ENCODE measurements around the gene EEA1. TPM values are rescaled to one million over a fixed set of nuclear protein-coding genes. Genes with fewer than 3 reads are reported as not detected.

EEA1 gene
- total RNA-seq, 1 donor from 2014 or later: 13.7 TPM

DNA sequence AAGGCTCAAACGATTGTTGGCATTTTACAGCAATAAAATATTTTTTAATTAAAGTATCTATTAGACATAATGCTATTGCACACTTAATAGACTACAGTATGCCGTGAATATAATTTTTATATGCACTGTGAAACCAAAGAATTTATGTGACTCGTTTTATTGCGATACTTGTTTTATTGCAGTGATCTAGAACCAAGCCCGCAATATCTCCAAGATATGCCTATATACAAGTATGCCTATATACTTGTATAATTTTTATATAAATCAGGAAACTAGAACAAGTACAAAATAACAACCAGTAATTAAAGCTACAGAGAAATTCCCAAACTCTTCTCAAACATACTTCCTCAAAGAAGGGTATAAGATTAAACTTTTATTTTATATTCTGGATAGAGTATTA lies 31.3 kb downstream of the EEA1 start:
- intact Hi-C loops (cut with micrococcal nuclease): no loop called here

GRCh38 chr12:92890601-92891106 lies 38.4 kb downstream of the EEA1 start:
- intact Hi-C loops (cut with micrococcal nuclease): no loop called here

DNA sequence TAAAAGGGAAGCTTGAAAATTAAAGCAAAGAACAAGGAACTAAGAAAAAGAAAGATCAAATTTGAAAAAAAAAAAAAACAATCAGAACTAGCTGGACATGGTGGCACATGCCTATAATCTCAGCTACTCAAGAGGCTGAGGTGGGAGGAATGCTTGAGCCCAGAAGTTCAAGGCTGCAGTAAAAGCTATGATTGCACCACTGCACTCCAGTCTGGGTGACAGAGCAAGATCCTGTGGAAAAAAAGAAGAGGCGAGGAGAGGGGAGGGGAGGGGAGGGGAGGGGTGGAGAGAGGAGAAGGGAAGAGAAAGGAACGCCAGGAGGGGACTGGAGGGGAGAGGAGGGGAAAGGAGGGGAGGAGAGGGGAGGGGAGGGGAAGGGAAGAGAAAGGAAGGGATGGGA lies 43.0 kb downstream of the EEA1 start:
- intact Hi-C loops (cut with micrococcal nuclease): no loop called here

- intact Hi-C loops (cut with micrococcal nuclease): no loop called here
Observed at GRCh38 chr12:92879698-92880322, 49.3 kb downstream of the EEA1 start.

DNA sequence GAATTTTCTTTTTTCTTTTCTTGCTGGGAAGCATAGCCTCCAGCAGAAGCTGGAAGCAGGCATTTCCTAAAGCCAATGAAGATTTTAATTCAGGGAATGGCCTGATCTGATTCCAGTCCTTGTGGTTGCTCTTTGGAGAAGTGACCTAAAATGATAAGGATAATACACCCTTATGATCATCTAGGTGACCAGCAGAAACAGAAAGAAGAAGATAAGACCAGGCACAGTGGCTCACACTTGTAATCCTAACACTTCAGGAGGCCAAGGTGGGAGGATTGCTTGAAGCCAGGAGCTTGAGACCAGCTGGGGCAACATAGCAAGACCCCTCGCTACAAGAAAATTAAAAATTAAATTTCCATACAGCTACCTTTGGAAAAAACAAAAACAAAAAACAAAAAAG lies 51.2 kb downstream of the EEA1 start:
- intact Hi-C loops (cut with micrococcal nuclease): no loop called here

GRCh38 chr12:92876496-92876895 lies 52.6 kb downstream of the EEA1 start:
- intact Hi-C loops (cut with micrococcal nuclease): no loop called here

GRCh38 chr12:92871116-92871515 lies 58.0 kb downstream of the EEA1 start:
- intact Hi-C loops (cut with micrococcal nuclease): no loop called here

DNA sequence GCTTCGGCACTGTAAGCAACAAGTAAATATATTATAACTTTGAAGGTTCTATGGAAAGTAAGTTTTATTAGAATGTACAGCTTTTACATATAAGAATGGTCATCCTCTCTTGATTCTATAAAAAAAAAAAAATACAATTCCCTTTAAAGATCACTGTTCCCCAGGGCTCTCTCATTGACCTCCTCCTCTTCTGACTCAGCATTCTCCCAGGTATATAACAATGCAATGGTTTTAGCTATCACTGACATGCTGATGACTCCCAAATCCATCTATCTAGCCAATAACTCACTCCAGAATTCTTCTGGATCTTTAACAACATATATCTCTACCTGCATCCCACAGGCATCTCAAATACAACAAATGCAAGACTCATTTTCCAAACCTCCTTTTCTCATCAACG lies 62.7 kb downstream of the EEA1 start:
- intact Hi-C loops (cut with micrococcal nuclease): no loop called here

- intact Hi-C loops (cut with micrococcal nuclease): no loop called here
Observed at GRCh38 chr12:92863251-92863650, 65.8 kb downstream of the EEA1 start.

DNA sequence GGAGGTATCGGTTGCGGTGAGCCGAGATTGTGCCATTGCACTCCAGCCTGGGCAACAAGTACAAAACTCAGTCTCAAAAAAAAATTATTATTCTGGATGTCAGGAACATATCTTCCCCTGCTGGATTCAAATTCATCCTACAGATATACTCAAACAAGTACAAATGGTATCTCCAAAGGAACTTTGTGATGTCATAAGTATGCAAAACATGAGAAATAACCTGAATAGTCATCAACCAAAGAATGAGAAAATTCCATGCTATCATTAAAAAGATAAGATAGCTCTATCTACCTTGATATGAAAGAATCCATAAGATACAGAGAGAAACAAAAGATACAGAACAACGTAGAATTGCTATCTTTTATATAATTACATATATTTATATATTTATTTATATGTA lies 67.7 kb downstream of the EEA1 start:
- intact Hi-C loops (cut with micrococcal nuclease): no loop called here

DNA sequence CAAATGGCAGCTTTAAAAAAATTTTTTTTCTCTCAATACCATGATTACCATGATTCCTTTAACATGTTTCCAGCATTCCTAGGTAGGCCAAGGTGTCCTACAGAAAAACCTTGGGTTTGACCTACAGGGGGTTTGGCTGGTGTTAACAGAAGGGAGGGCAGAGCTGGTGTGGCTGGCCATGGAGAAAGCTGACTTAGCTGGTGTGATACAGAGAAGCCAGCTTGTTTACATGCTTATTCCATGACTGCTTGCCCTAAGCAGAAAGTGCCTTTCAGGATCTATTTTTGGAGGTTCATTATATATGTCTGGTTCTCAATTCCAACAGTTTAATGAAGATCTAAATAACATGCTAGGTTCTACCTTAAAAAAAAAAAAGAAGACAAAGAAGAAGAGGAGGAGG lies 68.6 kb downstream of the EEA1 start:
- intact Hi-C loops (cut with micrococcal nuclease): no loop called here

DNA sequence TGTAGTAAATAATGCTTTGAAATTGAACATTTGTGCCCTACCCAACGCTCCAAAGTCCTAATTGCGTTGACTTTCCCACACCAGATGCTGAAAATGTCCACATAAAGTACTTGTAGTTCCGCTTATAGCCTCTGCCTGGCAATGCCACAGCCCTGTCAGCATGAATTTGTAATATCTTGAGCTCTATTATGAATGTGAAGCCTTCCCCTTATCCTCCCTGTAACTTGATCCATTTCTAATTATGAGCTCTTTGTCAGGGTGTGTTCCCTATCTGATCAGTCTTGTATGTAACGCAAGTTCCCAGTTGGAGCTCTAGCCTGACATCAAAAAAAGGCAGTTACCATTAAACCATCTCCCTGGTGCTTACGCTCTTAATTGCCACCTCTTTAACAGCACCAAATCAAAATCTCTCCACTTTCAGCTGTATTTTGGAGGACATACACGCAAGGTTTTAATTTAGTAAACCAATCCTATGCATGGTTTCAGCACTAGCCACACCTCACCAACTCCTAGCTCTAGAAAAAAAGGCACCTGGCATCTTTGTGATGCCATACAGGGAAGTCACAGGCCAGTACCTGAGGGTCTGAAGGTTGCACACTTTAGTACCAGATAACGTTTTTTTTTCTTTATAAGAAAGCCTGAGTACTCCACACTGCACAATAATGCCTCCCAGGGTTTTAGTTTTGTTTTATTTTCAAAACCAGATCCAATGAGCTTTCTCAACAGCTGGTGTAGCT lies 69.3 kb downstream of the EEA1 start:
- intact Hi-C loops (cut with micrococcal nuclease): no loop called here

DNA sequence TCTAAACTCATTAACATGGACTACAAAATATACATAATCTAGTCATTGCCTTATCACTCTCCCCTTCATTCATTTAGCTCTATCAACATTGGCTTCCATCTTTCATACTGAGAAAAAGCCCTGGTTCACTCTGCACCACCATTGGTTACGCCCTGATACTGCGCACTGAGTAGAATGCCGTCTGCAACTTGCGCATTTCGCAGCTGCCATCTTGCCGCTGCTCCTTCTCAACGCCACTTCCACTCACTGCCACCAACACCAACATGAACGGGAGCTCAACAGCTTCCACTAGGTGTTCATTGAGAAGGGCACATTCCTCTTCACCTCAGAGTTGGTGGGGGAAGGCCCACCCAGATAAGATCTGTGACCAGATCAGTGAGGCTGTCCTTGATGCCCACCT lies 71.3 kb downstream of the EEA1 start:
- intact Hi-C loops (cut with micrococcal nuclease): no loop called here

DNA sequence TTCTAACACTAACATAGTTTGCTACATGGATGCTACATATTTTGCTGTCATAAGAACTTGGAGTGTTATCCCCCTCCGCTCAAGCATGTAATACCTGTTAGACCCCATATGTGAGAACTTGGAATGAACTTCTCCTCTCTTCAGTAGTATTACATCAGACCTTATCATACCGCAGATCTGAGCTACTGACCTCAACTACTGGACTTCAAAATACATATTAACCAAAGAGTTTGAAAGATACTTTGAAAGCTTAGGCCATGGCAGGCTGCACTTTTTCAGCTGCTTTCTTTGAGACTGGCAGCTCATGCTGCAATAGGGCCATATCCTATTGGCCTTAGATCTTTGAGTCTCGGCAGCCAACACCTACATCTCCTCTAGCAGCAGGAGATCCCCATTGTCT lies 74.8 kb downstream of the EEA1 start:
- intact Hi-C loops (cut with micrococcal nuclease): no loop called here

- intact Hi-C loops (cut with micrococcal nuclease): no loop called here
Observed at GRCh38 chr12:92848740-92849139, 80.4 kb downstream of the EEA1 start.

- intact Hi-C loops (cut with micrococcal nuclease): no loop called here
Observed at GRCh38 chr12:92847368-92847767, 81.7 kb downstream of the EEA1 start.

GRCh38 chr12:92845329-92845728 lies 83.8 kb downstream of the EEA1 start:
- intact Hi-C loops (cut with micrococcal nuclease): no loop called here

- intact Hi-C loops (cut with micrococcal nuclease): no loop called here
Observed at GRCh38 chr12:92844151-92844763, 84.8 kb downstream of the EEA1 start.

DNA sequence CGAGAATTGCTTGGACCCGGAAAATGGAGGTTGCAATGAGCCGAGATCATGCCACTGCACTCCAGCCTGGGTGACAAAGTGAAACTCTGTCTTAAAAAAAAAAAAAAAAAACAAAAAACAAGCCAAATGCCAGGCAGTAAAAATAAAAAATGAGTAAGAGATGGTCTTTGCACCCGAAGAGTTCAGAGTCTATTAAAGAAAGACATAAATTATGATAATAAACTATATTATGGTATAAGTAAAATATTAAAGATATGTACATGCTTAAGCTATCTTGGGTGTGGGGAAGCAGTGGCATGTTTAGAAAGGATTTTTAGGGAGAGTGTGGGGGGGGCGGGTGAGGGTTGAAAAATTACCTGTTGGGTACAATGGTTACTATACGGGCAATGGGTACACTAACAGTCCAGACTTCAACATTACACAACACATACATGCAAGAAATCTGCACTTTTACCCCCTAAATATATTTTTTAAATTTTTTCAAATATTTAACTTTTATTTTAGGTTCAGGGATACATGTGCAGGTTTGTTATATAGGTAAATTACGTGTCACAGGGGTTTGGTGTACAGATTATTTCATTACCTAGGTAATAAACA lies 99.3 kb downstream of the EEA1 start:
- intact Hi-C loops (cut with micrococcal nuclease): loop anchor here (5.0 kb wide), 1 partner anchor 568 kb away; no protein-coding TSS in a partner anchor

- intact Hi-C loops (cut with micrococcal nuclease): loop anchor here (5.0 kb wide), 1 partner anchor 569 kb away; no protein-coding TSS in a partner anchor
Observed at GRCh38 chr12:92828565-92828964, 100.5 kb downstream of the EEA1 start.

GRCh38 chr12:92827836-92828431 lies 101.2 kb downstream of the EEA1 start:
- intact Hi-C loops (cut with micrococcal nuclease): loop anchor here (1.0 to 5.0 kb wide), 2 partner anchors 101 to 569 kb away; partner anchors contain the start of gene EEA1

DNA sequence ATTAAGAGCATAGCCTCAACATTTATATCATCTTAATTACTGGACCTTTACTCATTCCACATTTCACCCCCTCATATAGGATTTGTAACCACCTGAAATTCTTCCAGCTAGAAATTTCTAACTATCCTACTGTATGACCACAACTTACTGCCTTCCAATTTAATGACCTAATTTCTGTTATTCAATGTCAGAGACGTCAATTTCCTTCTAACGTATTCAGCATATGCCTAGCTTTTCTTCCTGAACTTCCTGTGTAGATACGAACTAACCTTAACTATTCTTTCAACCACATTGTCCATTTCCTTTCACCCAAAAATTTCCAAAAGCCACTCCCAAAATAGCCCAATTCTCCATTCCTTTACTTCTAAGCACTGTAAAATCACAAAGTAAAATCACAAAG lies 108.0 kb downstream of the EEA1 start:
- intact Hi-C loops (cut with micrococcal nuclease): no loop called here

Data from T-helper 1 cell treated with Interleukin-12 subunit alpha and Interleukin-12 subunit beta and Interleukin-4 antibody, amounts not matched to agents 30 ng/mL and 1 ng/mL, for 36 hours (primary cell).